GM06990 (cell line): ENCODE results near the gene ESF1.
A peak's percentile ranks its signal among the peaks of the same experiment; 100 is the strongest.

Experiments used
- DNase-seq: peaks from one replicate; pipeline ENCODE4 v3.0.0-alpha.2; 2011; ENCODE audit not compliant: insufficient read length; ENCODE audit errors: extremely low read depth
- H3K27me3 ChIP-seq: replicated peaks from 2 replicates; pipeline ENCODE4 v1.6.0; 2011; ENCODE audit warnings: low read length; ENCODE audit not compliant: control insufficient read depth, insufficient read depth
- H3K36me3 ChIP-seq: 2 replicates; pipeline ENCODE4 v1.5.1; 2011; ENCODE audit warnings: low read length; ENCODE audit not compliant: control insufficient read depth, insufficient read depth
- H3K4me3 ChIP-seq: replicated peaks from 2 replicates; pipeline ENCODE4 v1.5.1; 2011; ENCODE audit warnings: low read depth, mild to moderate bottlenecking, control low read depth, low read length
- TF ChIP-seq, protein P1 (sequence below): IDR thresholded peaks from 2 replicates; pipeline ENCODE4 v1.5.1; 2011; ENCODE audit warnings: low read length, control low read depth, mild to moderate bottlenecking, inconsistent platforms; ENCODE audit not compliant: insufficient read depth, poor library complexity, severe bottlenecking

The ESF1 gene

GRCh38 chr20:13821876-13822275 lies 37.2 kb upstream of the ESF1 start:
- Histone ChIP-seq H3K4me3 (no peak overlapping the region), H3K27me3 (no peaks in the 10 kb centered on the region), H3K36me3 (peaks cover 2% of the 10 kb centered on the region)
- TF ChIP-seq, protein P1, sequence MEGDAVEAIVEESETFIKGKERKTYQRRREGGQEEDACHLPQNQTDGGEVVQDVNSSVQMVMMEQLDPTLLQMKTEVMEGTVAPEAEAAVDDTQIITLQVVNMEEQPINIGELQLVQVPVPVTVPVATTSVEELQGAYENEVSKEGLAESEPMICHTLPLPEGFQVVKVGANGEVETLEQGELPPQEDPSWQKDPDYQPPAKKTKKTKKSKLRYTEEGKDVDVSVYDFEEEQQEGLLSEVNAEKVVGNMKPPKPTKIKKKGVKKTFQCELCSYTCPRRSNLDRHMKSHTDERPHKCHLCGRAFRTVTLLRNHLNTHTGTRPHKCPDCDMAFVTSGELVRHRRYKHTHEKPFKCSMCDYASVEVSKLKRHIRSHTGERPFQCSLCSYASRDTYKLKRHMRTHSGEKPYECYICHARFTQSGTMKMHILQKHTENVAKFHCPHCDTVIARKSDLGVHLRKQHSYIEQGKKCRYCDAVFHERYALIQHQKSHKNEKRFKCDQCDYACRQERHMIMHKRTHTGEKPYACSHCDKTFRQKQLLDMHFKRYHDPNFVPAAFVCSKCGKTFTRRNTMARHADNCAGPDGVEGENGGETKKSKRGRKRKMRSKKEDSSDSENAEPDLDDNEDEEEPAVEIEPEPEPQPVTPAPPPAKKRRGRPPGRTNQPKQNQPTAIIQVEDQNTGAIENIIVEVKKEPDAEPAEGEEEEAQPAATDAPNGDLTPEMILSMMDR: no peak
- no peak for DNase-seq

GRCh38 chr20:13819885-13820645 lies 35.3 kb upstream of the ESF1 start:
- TF ChIP-seq, protein P1: peak; percentile 54
- no peak overlapping the region for H3K4me3 ChIP-seq
- peak; percentile 6 for DNase-seq
- peaks cover 6% of the 10 kb centered on the region for H3K36me3 ChIP-seq
- H3K27me3 ChIP-seq: no peaks in the 10 kb centered on the region

GRCh38 chr20:13817342-13817741 lies 32.6 kb upstream of the ESF1 start:
- TF ChIP-seq, protein P1: no peak
- DNase-seq: no peak
- Histone ChIP-seq H3K36me3 (peaks cover 13% of the 10 kb centered on the region), H3K27me3 (no peaks in the 10 kb centered on the region), H3K4me3 (no peak overlapping the region)

GRCh38 chr20:13816757-13817156 lies 32.0 kb upstream of the ESF1 start:
- Histone ChIP-seq H3K27me3 (no peaks in the 10 kb centered on the region), H3K4me3 (no peak overlapping the region), H3K36me3 (peaks cover 17% of the 10 kb centered on the region)
- DNase-seq: no peak
- TF ChIP-seq, protein P1: no peak

GRCh38 chr20:13814672-13815071 lies 30.0 kb upstream of the ESF1 start:
- no peak for DNase-seq
- Histone ChIP-seq H3K27me3 (no peaks in the 10 kb centered on the region), H3K36me3 (peaks cover 25% of the 10 kb centered on the region), H3K4me3 (no peak overlapping the region)
- TF ChIP-seq, protein P1: no peak
